ENCODE data around the gene EML4.

DNA sequence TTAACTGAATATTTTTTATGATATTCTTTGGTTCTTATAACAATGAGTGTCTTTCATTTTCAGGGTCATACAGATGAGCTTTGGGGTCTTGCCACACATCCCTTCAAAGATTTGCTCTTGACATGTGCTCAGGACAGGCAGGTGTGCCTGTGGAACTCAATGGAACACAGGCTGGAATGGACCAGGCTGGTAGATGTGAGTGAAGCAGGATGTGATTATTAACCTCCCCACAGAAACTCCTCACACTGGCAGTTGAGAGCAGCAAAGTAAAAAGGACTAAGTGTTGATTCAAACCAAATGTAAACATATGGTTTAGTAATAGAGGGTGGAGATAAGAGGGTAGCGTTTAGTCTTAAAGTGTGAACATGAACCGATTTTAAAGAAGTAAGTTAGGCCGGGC, 134.1 kb downstream of the EML4 start:
- TF ChIP-seq POLR2A (IDR thresholded peaks at IDR 0.05; ENCODE audit: low read depth, low read length) (no peak), EZH2 (IDR thresholded peaks at IDR 0.05; ENCODE audit: borderline replicate concordance, control insufficient read depth, low read depth, low read length) (no peak), ZBTB33 (IDR thresholded peaks at IDR 0.05) (no peak), CTCF (IDR thresholded peaks at IDR 0.05 in 2 of 3, conservative IDR thresholded peaks at IDR 0.05 in 1 of 3; ENCODE audit: control insufficient read depth in 2 of 3, extremely low read depth in 1 of 3, insufficient read depth in 1 of 3, low read depth in 3 of 3, low read length in 3 of 3) (no peak), EP300 (IDR thresholded peaks at IDR 0.05; ENCODE audit: borderline replicate concordance in 1 of 2, control insufficient read depth in 1 of 2, low read depth in 2 of 2, low read length in 2 of 2) (no peak), MYC (IDR thresholded peaks at IDR 0.05; ENCODE audit: insufficient read depth, insufficient read length, insufficient replicate concordance, low read length, severe bottlenecking) (no peak), KDM1A (IDR thresholded peaks at IDR 0.05; ENCODE audit: borderline replicate concordance) (no peak), E2F4 (IDR thresholded peaks at IDR 0.05; ENCODE audit: low read depth, low read length) (no peak), JUND (IDR thresholded peaks at IDR 0.05; ENCODE audit: low read depth, low read length) (no peak), ELK1 (IDR thresholded peaks at IDR 0.05; ENCODE audit: low read depth, low read length) (no peak)
- TF ChIP-seq, protein P1, sequence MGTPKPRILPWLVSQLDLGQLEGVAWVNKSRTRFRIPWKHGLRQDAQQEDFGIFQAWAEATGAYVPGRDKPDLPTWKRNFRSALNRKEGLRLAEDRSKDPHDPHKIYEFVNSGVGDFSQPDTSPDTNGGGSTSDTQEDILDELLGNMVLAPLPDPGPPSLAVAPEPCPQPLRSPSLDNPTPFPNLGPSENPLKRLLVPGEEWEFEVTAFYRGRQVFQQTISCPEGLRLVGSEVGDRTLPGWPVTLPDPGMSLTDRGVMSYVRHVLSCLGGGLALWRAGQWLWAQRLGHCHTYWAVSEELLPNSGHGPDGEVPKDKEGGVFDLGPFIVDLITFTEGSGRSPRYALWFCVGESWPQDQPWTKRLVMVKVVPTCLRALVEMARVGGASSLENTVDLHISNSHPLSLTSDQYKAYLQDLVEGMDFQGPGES (IDR thresholded peaks at IDR 0.05): no peak
